BLaER1 (cell line): ENCODE data around the gene TTYH2.
"Not testable (repeated sequence)": the region's sequence is repeated elsewhere in the genome, so short reads cannot be mapped to it uniquely, and the experiment has no call there.

Experiments
- H3K27ac ChIP-seq: shearing (Covaris generic); formaldehyde crosslinking; 2 replicates; pipeline ENCODE4 v1.8.1; 2022
- H3K27me3 ChIP-seq: shearing (Covaris generic); formaldehyde crosslinking; 2 replicates; pipeline ENCODE4 v1.8.1; 2022
- H3K36me3 ChIP-seq: shearing (Covaris generic); formaldehyde crosslinking; 2 replicates; pipeline ENCODE4 v1.8.1; 2022
- H3K4me1 ChIP-seq: shearing (Covaris generic); formaldehyde crosslinking; 2 replicates; pipeline ENCODE4 v1.8.1; 2022
- H3K4me2 ChIP-seq: shearing (Covaris generic); formaldehyde crosslinking; 2 replicates; pipeline ENCODE4 v1.8.1; 2022
- H3K4me3 ChIP-seq: shearing (Covaris generic); formaldehyde crosslinking; 2 replicates; pipeline ENCODE4 v1.8.1; 2022
- H3K9ac ChIP-seq: shearing (Covaris generic); formaldehyde crosslinking; 2 replicates; pipeline ENCODE4 v1.8.1; 2022
- H3K9me3 ChIP-seq: shearing (Covaris generic); formaldehyde crosslinking; 2 replicates; pipeline ENCODE4 v1.8.1; 2022
- H4K20me1 ChIP-seq: shearing (Covaris generic); formaldehyde crosslinking; 2 replicates; pipeline ENCODE4 v1.8.1; 2022
- Cebpa-rat ChIP-seq: shearing (Covaris generic); IDR thresholded peaks from 2 replicates; pipeline ENCODE4 v1.8.1; 2022

TTYH2 gene

DNA sequence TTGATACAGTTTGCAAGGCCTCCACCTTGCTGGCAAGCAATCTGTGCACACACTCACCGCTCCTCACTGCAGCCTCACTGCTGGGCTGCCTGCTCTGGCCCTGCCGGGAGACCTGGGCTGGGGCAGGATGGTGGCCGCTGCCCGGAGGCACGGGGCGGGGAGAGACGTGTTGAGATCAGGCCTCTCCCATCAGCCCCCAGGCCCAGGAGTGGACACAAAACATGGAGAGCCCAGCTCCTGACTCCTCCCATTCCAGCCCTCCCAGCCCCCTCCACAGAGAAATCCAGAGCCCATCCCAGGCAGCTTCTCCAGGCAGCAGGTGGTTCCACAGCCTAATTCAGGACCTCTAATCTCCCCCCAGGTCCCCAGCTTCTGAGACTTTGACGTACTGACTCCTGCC lies 33.0 kb upstream of the TTYH2 start:
- Histone ChIP-seq H3K27ac (no peak overlapping the region), H3K27me3 (no peaks in the 10 kb centered on the region; the same call in 1 of the 2 replicates)
- TF ChIP-seq Cebpa-rat: no peak

DNA sequence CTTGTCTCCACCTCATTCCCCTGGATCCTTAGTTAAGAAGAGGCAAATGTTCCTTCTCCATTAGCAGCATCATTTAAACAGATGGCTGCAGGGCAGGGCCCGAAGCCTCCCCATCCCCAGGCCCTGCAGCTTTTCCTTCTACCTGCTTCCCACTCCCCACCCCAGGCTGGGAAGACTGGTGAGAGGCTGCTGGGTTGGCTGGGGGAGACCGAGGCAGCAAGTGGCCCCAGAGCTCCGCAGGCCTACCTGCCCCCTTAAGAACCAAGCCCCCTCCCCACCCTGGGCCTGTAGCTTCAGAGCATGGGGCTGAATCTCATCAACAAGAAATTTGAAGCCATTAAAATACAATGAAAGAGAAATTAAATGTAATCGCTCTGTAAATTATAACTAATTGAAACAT lies 32.0 kb upstream of the TTYH2 start:
- Histone ChIP-seq H3K27ac (no peak overlapping the region), H3K4me1 (peaks cover 23% of the 10 kb centered on the region), H3K27me3 (no peaks in the 10 kb centered on the region; the same call in 1 of the 2 replicates), H3K9me3 (no peaks in the 10 kb centered on the region), H4K20me1 (no peaks in the 10 kb centered on the region), H3K36me3 (no peaks in the 10 kb centered on the region), H3K4me2 (no peak overlapping the region), H3K9ac (no peak overlapping the region), H3K4me3 (no peak overlapping the region)
- no peak for TF ChIP-seq Cebpa-rat

More for the DNA sequence above, 33.0 kb upstream of the TTYH2 start:
- Histone ChIP-seq H3K4me2 (no peak overlapping the region), H3K9ac (no peak overlapping the region), H3K4me1 (peaks cover 16% of the 10 kb centered on the region), H3K36me3 (no peaks in the 10 kb centered on the region), H3K9me3 (no peaks in the 10 kb centered on the region), H3K4me3 (no peak overlapping the region), H4K20me1 (no peaks in the 10 kb centered on the region)

- Histone ChIP-seq H3K4me1 (peaks cover 27% of the 10 kb centered on the region), H4K20me1 (no peaks in the 10 kb centered on the region), H3K27ac (no peak overlapping the region), H3K9me3 (no peaks in the 10 kb centered on the region), H3K4me3 (no peak overlapping the region), H3K9ac (no peak overlapping the region), H3K27me3 (no peaks in the 10 kb centered on the region; the same call in 1 of the 2 replicates), H3K36me3 (no peaks in the 10 kb centered on the region), H3K4me2 (no peak overlapping the region)
- TF ChIP-seq Cebpa-rat: no peak
Observed at GRCh38 chr17:74182041-74182723, 31.2 kb upstream of the TTYH2 start.

GRCh38 chr17:74183411-74183810 lies 30.0 kb upstream of the TTYH2 start:
- Histone ChIP-seq H3K9ac (no peak overlapping the region; the same call in 1 of the 2 replicates), H3K4me1 (peaks cover 40% of the 10 kb centered on the region), H3K36me3 (no peaks in the 10 kb centered on the region), H3K27me3 (no peaks in the 10 kb centered on the region; the same call in 1 of the 2 replicates), H3K9me3 (no peaks in the 10 kb centered on the region), H3K4me3 (no peak overlapping the region), H4K20me1 (no peaks in the 10 kb centered on the region), H3K27ac (no peak overlapping the region), H3K4me2 (no peak overlapping the region)
- no peak for TF ChIP-seq Cebpa-rat

DNA sequence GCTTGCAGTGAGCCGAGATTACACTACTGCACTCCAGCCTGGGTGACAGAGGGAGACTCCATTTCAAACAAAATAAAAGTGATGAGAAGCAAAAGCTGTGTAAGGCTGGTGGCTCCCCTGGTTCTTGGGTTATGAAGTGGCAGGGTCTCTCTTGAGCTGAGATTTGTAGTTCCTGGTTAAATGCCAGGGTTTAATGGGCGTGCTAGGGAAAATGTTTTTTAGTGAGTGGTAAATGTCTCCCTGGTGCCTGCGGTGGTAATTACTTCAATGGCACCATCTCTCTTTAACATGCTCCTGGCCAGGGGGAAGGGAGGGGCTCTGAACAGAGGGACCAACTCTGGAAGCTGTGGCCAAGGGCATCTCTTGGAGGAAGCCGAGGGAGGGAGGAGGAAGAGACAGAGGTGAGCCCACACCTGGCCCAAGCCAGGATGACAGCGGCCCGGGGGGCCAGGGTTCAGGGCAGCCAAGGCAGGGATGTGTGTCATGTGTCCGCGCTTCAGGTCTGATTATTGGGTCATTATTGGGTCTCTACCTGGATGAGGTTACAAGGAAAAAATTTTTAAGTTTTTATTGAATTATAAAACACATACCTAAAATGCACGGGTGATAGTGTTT lies 27.7 kb upstream of the TTYH2 start:
- Histone ChIP-seq H3K4me3 (no peak overlapping the region), H3K4me1 (peaks cover 40% of the 10 kb centered on the region), H3K4me2 (peak overlapping the region; percentile 56; the same call in 1 of the 2 replicates), H4K20me1 (no peaks in the 10 kb centered on the region), H3K9ac (no peak overlapping the region), H3K27ac (no peak overlapping the region), H3K27me3 (no peaks in the 10 kb centered on the region; the same call in 1 of the 2 replicates), H3K9me3 (no peaks in the 10 kb centered on the region), H3K36me3 (no peaks in the 10 kb centered on the region)
- TF ChIP-seq Cebpa-rat: no peak

- no peaks in the 10 kb centered on the region for H3K36me3 ChIP-seq
- no peaks in the 10 kb centered on the region for H3K9me3 ChIP-seq
- no peak overlapping the region for H3K27ac ChIP-seq
- H4K20me1 ChIP-seq: no peaks in the 10 kb centered on the region
- peaks cover 40% of the 10 kb centered on the region for H3K4me1 ChIP-seq
- no peak overlapping the region for H3K4me2 ChIP-seq
- H3K9ac ChIP-seq: no peak overlapping the region
- no peaks in the 10 kb centered on the region; the same call in 1 of the 2 replicates for H3K27me3 ChIP-seq
- no peak overlapping the region for H3K4me3 ChIP-seq
- no peak for TF ChIP-seq Cebpa-rat
Observed at GRCh38 chr17:74186498-74186897, 26.9 kb upstream of the TTYH2 start.

DNA sequence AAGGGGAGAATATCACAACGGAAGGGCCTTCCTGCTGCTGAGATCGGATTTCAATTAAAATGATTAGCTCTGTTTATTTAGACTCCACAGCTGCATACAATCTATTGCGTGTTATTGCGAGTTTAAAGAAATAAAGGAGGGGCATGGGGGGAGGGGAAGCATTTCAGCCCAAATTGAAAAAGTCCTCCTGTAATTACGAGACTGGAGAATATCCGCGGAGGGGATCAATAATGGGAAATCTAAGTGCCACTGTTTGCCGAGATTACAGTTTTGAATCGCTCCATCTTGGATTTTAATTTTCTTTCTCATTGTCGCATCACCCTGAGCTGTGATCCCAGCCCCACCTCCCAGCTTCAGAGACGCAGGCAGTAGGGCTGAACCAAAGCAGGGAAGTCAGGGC lies 25.6 kb upstream of the TTYH2 start:
- Histone ChIP-seq H3K9ac (no peak overlapping the region), H3K27ac (no peak overlapping the region), H3K4me3 (no peak overlapping the region), H3K36me3 (no peaks in the 10 kb centered on the region), H3K27me3 (no peaks in the 10 kb centered on the region), H3K9me3 (no peaks in the 10 kb centered on the region), H3K4me2 (peak overlapping the region; percentile 68), H4K20me1 (no peaks in the 10 kb centered on the region), H3K4me1 (peaks cover 42% of the 10 kb centered on the region)
- TF ChIP-seq Cebpa-rat: no peak

DNA sequence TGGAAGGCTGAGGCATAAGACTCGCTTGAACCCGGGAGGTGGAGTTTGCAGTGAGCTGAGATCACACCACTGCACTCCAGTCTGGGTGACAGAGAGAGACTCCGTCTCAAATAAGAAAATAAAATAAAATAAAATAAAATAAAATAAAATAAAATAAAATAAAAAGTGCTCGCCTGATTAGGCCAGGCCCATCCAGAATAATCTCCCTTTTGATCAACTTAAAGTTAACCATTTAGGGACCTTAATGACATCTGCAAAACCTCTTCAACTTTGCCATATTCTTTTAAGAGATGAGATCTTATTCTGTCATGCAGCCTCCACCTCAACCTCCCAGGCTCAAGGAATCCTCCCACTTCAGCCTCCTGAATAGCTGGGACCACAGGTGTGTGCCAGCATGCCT lies 24.7 kb upstream of the TTYH2 start:
- not testable (repeated sequence) for H3K9me3 ChIP-seq, H3K9ac ChIP-seq, H3K27me3 ChIP-seq, H3K36me3 ChIP-seq, H4K20me1 ChIP-seq, H3K4me3 ChIP-seq
- H3K27ac ChIP-seq: peak overlapping the region; percentile 46; the same call in 1 of the 2 replicates
- peak overlapping the region; percentile 68 for H3K4me2 ChIP-seq
- H3K4me1 ChIP-seq: peaks cover 51% of the 10 kb centered on the region

GRCh38 chr17:74190154-74190553 lies 23.2 kb upstream of the TTYH2 start:
- Histone ChIP-seq H3K27ac (no peak overlapping the region), H3K9me3 (no peaks in the 10 kb centered on the region), H3K4me1 (peaks cover 55% of the 10 kb centered on the region), H4K20me1 (no peaks in the 10 kb centered on the region), H3K27me3 (no peaks in the 10 kb centered on the region), H3K4me2 (no peak overlapping the region), H3K36me3 (no peaks in the 10 kb centered on the region), H3K4me3 (no peak overlapping the region), H3K9ac (no peak overlapping the region)
- TF ChIP-seq Cebpa-rat: no peak

DNA sequence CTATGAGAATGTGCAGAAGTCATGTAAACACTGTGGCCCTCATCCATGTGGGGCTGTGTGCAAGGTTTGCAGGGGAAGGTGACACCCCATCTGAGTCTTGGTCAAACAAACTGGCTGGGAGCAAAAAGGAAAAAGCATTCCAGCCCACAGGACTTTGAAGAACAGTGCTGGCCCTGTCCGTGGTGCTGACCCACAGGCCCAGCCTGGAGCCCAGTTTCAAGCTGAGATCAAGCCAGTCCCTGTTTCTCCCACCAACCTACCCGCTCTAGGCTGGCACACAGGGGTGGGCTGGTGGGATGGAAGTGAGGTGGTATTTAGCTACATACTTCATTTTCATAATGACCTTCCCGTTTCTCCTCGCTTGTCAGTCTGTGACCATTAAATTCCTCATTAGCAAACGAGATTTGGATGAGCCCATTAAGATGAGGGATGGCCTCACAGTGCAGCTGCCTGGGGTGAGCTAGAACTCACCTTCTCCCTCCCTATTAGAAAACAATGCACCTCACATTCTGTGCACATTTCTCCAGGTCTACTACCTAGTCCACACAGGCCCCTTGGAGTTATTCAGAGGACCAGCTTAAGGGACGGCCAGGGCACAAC lies 22.5 kb upstream of the TTYH2 start:
- no peaks in the 10 kb centered on the region for H4K20me1 ChIP-seq
- H3K4me2 ChIP-seq: no peak overlapping the region
- H3K9ac ChIP-seq: no peak overlapping the region
- H3K4me1 ChIP-seq: peaks cover 47% of the 10 kb centered on the region
- no peaks in the 10 kb centered on the region for H3K27me3 ChIP-seq
- no peak for TF ChIP-seq Cebpa-rat
- no peak overlapping the region for H3K27ac ChIP-seq
- no peaks in the 10 kb centered on the region for H3K9me3 ChIP-seq
- H3K4me3 ChIP-seq: no peak overlapping the region
- H3K36me3 ChIP-seq: no peaks in the 10 kb centered on the region
